Stimulated activated naive CD8-positive, alpha-beta T cell treated with anti-CD3 and anti-CD28 coated beads, Interleukin-15, amount 100 ng/mL, for 72 hours (primary cell): ENCODE data around the gene TNFAIP8L2.
A peak's percentile ranks its signal among the peaks of the same experiment; 100 is the strongest.

Experiments used
- ATAC-seq: fragments of 150-1000 bp; cut with Tn5 transposase; 2 replicates; pipeline ENCODE4 v1.10.0; 2021; ENCODE audit warnings: mild to moderate bottlenecking, moderate library complexity
- DNase-seq, 2 donors: peaks; one replicate each; pipeline ENCODE4 v3.0.0; 2021 to 2022
- H3K27ac Mint-ChIP-seq, 2 donors: one replicate each; pipeline ENCODE4 v1.8.0; 2022; ENCODE audit warnings: mild to moderate bottlenecking in 2 of 2, mixed read lengths in 2 of 2, moderate library complexity in 2 of 2
- H3K27me3 Mint-ChIP-seq: one replicate; pipeline ENCODE4 v1.8.0; 2022; ENCODE audit warnings: mixed read lengths
- H3K4me1 Mint-ChIP-seq: one replicate; pipeline ENCODE4 v1.8.0; 2022; ENCODE audit warnings: mild to moderate bottlenecking, mixed read lengths
- H3K4me3 Mint-ChIP-seq, 2 donors: one replicate each; pipeline ENCODE4 v1.8.0; 2022; ENCODE audit warnings: mild to moderate bottlenecking in 2 of 2, mixed read lengths in 2 of 2, moderate library complexity in 1 of 2
- H3K9me3 Mint-ChIP-seq, 2 donors: one replicate each; pipeline ENCODE4 v1.8.0; 2022; ENCODE audit warnings: mixed read lengths in 2 of 2

The TNFAIP8L2 gene

GRCh38 chr1:151156515-151156819, at the start of gene TNFAIP8L2:
Gene TNFAIP8L2 (plus strand): TSS chr1:151156649. CDS start chr1:151158698, 2,049 bp downstream.
- peak; percentile 57 to 79 for DNase-seq
- Mint-ChIP-seq H3K9me3 (no peaks in the 10 kb centered on the region), H3K4me3 (peak within 1 kb of the TSS; percentile 90 to 99), H3K27me3 (no peaks in the 10 kb centered on the region), H3K27ac (peak within 1 kb of the TSS; percentile 92 to 94), H3K4me1 (peaks cover 55% of the 10 kb centered on the region)
- peak; percentile 86 for ATAC-seq

GRCh38 chr1:151106894-151107293, 49.6 kb upstream of the TNFAIP8L2 start:
- H3K27ac Mint-ChIP-seq: peak overlapping the region in 1 of 2 donors; percentile 46
- DNase-seq (no peak), ATAC-seq (no peak)
- H3K27me3 Mint-ChIP-seq: no peaks in the 10 kb centered on the region
- H3K9me3 Mint-ChIP-seq: no peaks in the 10 kb centered on the region
- H3K4me3 Mint-ChIP-seq: no peak overlapping the region
- no peaks in the 10 kb centered on the region for H3K4me1 Mint-ChIP-seq

- Mint-ChIP-seq H3K27me3 (no peaks in the 10 kb centered on the region), H3K9me3 (no peaks in the 10 kb centered on the region), H3K4me3 (no peak overlapping the region), H3K4me1 (no peaks in the 10 kb centered on the region), H3K27ac (no peak overlapping the region)
- DNase-seq (no peak), ATAC-seq (no peak)
Measured at GRCh38 chr1:151108331-151108730, 48.1 kb upstream of the TNFAIP8L2 start.

DNA sequence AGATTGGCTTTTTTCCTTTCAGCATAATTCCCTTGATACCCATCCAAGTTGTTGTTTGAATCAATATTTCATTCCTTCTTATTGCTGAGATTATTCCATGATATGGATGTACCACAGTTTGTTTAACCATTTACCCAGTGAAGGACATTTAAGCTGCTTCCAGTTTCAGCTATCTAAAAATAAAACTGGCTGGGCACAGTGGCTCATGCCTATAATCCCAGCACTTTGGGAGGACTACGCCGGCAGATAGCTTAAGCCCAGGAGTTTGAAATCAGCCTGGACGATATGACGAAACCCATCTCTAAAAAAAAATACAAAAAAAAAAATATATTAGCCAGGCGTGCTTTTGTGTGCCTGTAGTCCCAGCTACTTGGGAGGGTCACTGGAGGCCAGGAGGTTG, 42.6 kb upstream of the TNFAIP8L2 start:
- DNase-seq (no peak), ATAC-seq (no peak)
- peak overlapping the region in 1 of 2 donors; percentile 42 for H3K27ac Mint-ChIP-seq
- H3K27me3 Mint-ChIP-seq: no peaks in the 10 kb centered on the region
- H3K4me1 Mint-ChIP-seq: no peaks in the 10 kb centered on the region
- no peaks in the 10 kb centered on the region for H3K9me3 Mint-ChIP-seq
- H3K4me3 Mint-ChIP-seq: no peak overlapping the region

- DNase-seq (no peak), ATAC-seq (no peak)
- no peak overlapping the region for H3K27ac Mint-ChIP-seq
- no peaks in the 10 kb centered on the region for H3K27me3 Mint-ChIP-seq
- H3K4me1 Mint-ChIP-seq: no peaks in the 10 kb centered on the region
- no peaks in the 10 kb centered on the region for H3K9me3 Mint-ChIP-seq
- H3K4me3 Mint-ChIP-seq: no peak overlapping the region
Measured at GRCh38 chr1:151124763-151125403, 31.6 kb upstream of the TNFAIP8L2 start.

GRCh38 chr1:151128800-151129199, 27.6 kb upstream of the TNFAIP8L2 start:
- Mint-ChIP-seq H3K4me3 (no peak overlapping the region), H3K4me1 (peaks cover 17% of the 10 kb centered on the region), H3K27me3 (no peaks in the 10 kb centered on the region), H3K27ac (no peak overlapping the region), H3K9me3 (no peaks in the 10 kb centered on the region)
- DNase-seq (no peak), ATAC-seq (no peak)

DNA sequence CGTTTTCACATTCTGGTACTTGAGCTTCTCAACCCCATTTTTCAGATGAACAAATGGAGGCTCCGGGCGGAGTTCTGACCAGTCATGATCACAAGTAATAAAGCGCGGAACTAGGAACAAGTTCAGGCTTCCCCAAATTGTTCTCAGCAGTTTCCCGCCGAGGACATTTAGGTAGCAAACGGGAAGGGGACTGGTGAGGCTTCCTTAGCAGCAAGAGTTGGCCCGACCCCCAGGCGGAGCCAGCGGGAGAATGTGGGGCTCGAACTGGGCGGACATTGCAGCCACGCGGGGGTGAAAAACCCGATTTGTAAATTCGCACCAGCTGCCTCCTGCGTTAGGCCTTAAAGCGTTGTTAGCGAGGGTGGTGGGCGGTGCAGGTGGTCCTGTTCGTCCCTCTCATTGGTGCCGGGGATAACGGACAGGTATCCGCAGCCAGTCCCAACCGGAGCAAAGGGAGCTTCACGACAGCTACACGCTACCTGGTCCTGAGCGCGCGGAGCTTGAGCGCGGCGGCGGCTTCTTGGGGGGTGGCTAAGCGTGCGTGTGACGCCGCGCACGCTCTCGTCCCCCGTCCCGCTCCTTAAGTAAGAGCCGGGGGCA, 25.4 kb upstream of the TNFAIP8L2 start:
- DNase-seq: peak; percentile 88 to 93

GRCh38 chr1:151131701-151132334, 24.6 kb upstream of the TNFAIP8L2 start:
- no peaks in the 10 kb centered on the region for H3K27me3 Mint-ChIP-seq
- no peaks in the 10 kb centered on the region for H3K9me3 Mint-ChIP-seq
- H3K4me1 Mint-ChIP-seq: peaks cover 17% of the 10 kb centered on the region
- no peak for ATAC-seq
- H3K27ac Mint-ChIP-seq: peak overlapping the region; percentile 44 to 96
- H3K4me3 Mint-ChIP-seq: peak overlapping the region; percentile 79 to 85
- DNase-seq: no peak

More for the DNA sequence above, 25.4 kb upstream of the TNFAIP8L2 start:
- H3K27me3 Mint-ChIP-seq: no peaks in the 10 kb centered on the region
- H3K9me3 Mint-ChIP-seq: no peaks in the 10 kb centered on the region
- H3K4me1 Mint-ChIP-seq: peaks cover 17% of the 10 kb centered on the region
- peak overlapping the region; percentile 87 to 96 for H3K27ac Mint-ChIP-seq
- H3K4me3 Mint-ChIP-seq: peak overlapping the region; percentile 79 to 85
- peak; percentile 98 for ATAC-seq

DNA sequence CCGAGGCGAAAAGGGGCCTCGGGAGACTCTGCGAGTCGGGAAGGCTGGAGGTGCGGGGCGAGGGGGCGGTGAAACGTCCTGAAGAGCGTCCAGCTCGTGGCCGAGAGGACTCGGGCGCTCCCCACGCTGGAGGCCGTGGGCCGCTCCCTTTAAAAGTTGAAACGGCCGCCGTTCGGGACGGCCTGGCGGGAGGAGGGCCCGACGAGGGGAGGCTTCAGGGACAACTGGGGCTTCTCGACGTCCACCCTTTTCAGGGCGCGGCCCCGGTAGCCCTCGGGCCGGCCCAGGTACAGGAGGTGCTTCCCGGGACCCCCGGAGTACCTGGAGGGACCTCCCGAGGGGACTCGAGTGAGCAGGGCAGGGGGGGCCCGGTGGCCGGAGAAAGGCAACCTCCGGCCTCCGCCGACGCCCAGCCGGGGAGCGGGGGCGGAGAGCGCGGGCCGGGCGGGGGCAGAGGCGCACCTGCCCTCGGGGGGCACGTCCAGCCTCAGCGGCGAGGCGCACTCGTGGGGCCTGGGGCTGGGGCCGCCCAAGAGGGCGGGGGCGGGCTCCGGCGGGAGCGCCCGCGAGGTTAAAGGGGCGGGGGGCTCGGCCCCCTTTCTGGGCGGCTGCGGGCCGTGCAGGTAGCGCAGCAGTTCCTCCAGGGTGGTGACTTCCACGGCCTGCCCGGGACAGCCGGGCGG, 24.0 kb upstream of the TNFAIP8L2 start:
- no peaks in the 10 kb centered on the region for H3K9me3 Mint-ChIP-seq
- H3K4me3 Mint-ChIP-seq: peak overlapping the region in 1 of 2 donors; percentile 85
- H3K4me1 Mint-ChIP-seq: peaks cover 17% of the 10 kb centered on the region
- no peak for DNase-seq
- ATAC-seq: peak; percentile 29
- no peak overlapping the region for H3K27ac Mint-ChIP-seq
- H3K27me3 Mint-ChIP-seq: no peaks in the 10 kb centered on the region

DNA sequence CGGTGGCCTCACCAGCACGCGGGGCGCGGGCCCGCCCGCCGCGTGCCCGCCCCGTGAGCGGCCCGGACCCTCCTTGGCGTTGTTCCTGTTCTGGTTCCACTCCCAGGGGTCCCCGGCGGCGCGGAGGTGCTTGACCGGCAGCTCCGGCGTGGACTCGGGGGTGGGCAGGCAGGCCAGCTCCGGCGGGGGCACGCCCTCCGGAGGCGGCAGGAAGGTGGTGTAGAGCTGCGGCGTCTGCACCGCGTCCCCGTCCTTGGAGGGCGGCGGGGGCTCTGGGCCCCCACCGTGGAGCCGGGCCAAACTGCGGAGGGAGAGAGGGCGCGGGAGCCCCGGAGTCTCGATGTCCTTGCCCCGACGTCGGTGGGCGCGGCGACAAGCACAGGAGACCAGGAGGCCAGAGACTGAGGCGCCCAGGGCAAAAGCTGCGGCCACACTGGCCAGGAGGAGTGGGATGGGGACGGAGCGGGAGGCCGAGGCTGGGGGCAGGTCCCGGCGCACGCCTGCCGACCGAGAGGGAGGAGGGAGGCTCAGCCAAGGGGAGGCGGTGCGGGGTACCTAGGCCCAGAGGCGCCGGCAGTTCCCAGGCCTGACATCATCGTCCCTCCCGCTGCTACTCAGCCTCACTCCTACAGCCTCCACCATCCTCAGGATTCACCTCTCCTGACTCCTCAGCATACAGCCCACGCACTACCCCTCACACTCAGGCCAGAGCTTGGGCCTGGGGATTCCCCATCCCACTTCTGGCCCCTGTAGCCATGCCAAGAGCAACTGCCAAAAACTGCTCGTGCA, 23.2 kb upstream of the TNFAIP8L2 start:
- Mint-ChIP-seq H3K27me3 (no peaks in the 10 kb centered on the region), H3K4me3 (no peak overlapping the region), H3K4me1 (peaks cover 17% of the 10 kb centered on the region), H3K27ac (no peak overlapping the region), H3K9me3 (no peaks in the 10 kb centered on the region)
- DNase-seq: no peak
- peak; percentile 32 for ATAC-seq

DNA sequence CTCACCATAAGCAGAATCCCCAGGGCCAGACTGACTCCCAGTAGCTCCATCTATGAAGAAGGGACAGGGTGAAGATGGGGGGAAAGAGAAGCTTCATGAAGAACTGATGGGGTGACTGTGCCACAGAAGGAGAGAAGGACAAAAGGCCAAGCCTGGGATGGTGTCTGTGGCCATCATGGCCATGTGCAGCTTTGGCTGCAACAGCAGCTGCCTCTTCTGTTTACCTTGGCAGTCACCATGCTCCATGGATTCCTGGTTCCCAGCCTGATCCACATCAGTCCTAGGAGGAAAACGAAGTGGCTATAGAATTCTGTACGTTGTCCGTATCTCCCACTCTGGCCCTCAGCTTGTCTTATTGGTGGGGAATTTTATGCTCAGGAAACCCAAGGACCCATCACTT, 22.1 kb upstream of the TNFAIP8L2 start:
- peak overlapping the region in 1 of 2 donors; percentile 66 for H3K27ac Mint-ChIP-seq
- DNase-seq (no peak), ATAC-seq (no peak)
- H3K4me3 Mint-ChIP-seq: no peak overlapping the region
- H3K27me3 Mint-ChIP-seq: no peaks in the 10 kb centered on the region
- H3K4me1 Mint-ChIP-seq: peaks cover 17% of the 10 kb centered on the region
- H3K9me3 Mint-ChIP-seq: no peaks in the 10 kb centered on the region

GRCh38 chr1:151134991-151135390, 21.5 kb upstream of the TNFAIP8L2 start:
- Mint-ChIP-seq H3K9me3 (no peaks in the 10 kb centered on the region), H3K27me3 (no peaks in the 10 kb centered on the region), H3K4me1 (peaks cover 17% of the 10 kb centered on the region), H3K27ac (no peak overlapping the region), H3K4me3 (no peak overlapping the region)
- ATAC-seq (no peak), DNase-seq (no peak)

- H3K4me3 Mint-ChIP-seq: no peak overlapping the region
- no peaks in the 10 kb centered on the region for H3K9me3 Mint-ChIP-seq
- H3K27ac Mint-ChIP-seq: no peak overlapping the region
- no peaks in the 10 kb centered on the region for H3K27me3 Mint-ChIP-seq
- ATAC-seq: no peak
- no peak for DNase-seq
- H3K4me1 Mint-ChIP-seq: peaks cover 13% of the 10 kb centered on the region
Measured at GRCh38 chr1:151135433-151136385, 20.7 kb upstream of the TNFAIP8L2 start.

DNA sequence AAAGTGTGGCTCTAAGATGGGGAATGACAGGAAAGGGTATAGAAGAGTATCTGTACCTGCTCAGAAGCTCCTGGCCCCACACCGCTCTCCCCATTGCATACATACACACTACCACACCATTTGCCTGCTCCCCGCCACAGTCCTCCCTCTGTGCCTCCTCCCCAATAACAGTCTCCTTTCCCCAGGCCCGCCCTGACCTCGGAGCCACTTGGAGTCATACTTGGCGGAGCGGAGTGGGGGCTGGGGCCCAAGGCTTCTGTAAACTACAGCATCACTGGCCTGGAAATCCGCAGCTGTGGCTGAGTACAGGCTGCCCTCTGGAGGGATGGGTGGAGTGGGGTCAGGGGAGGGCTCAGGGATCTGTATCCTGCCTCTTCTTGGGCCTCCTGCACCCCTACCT, 18.7 kb upstream of the TNFAIP8L2 start:
- H3K4me3 Mint-ChIP-seq: no peak overlapping the region
- H3K27me3 Mint-ChIP-seq: no peaks in the 10 kb centered on the region
- ATAC-seq (no peak), DNase-seq (no peak)
- no peaks in the 10 kb centered on the region for H3K4me1 Mint-ChIP-seq
- no peaks in the 10 kb centered on the region for H3K9me3 Mint-ChIP-seq
- no peak overlapping the region for H3K27ac Mint-ChIP-seq
